Prostate gland (tissue), 2 donors: Measurements from ENCODE around the gene NUAK1.

ENCODE experiments used
- POLR2A ChIP-seq: fragments of 450-650 bp; IDR thresholded peaks from one replicate; pipeline ENCODE4 v1.6.1; 2016; ENCODE audit warnings: antibody characterized with exemption, mild to moderate bottlenecking
- POLR2AphosphoS5 ChIP-seq: sonication (generic); formaldehyde crosslinking; IDR thresholded peaks from one replicate; pipeline ENCODE4 v1.6.1; 2017; ENCODE audit warnings: antibody characterized with exemption
- TF ChIP-seq, protein P1 (sequence below), 4 experiments: fragments of 200-600 bp in 2 of 4; fragments of 450-650 bp in 2 of 4; sonication (generic) in 2 of 4; IDR thresholded peaks; 1 replicate in 3 of 4; 2 replicates in 1 of 4; pipeline ENCODE4 v1.5.1; 2016 to 2019; ENCODE audit warnings: antibody characterized with exemption in 4 of 4, mild to moderate bottlenecking in 2 of 4, moderate library complexity in 2 of 4

- TF ChIP-seq, protein P1, sequence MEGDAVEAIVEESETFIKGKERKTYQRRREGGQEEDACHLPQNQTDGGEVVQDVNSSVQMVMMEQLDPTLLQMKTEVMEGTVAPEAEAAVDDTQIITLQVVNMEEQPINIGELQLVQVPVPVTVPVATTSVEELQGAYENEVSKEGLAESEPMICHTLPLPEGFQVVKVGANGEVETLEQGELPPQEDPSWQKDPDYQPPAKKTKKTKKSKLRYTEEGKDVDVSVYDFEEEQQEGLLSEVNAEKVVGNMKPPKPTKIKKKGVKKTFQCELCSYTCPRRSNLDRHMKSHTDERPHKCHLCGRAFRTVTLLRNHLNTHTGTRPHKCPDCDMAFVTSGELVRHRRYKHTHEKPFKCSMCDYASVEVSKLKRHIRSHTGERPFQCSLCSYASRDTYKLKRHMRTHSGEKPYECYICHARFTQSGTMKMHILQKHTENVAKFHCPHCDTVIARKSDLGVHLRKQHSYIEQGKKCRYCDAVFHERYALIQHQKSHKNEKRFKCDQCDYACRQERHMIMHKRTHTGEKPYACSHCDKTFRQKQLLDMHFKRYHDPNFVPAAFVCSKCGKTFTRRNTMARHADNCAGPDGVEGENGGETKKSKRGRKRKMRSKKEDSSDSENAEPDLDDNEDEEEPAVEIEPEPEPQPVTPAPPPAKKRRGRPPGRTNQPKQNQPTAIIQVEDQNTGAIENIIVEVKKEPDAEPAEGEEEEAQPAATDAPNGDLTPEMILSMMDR (IDR thresholded peaks at IDR 0.05): no peak
- no peak for TF ChIP-seq POLR2AphosphoS5
- TF ChIP-seq POLR2A: no peak
These were observed 47.3 kb downstream of the NUAK1 start for GRCh38 chr12:106091446-106091820.
